ENCODE measurements around the gene GSX1. TPM values are rescaled to one million over a fixed set of nuclear protein-coding genes. Genes with fewer than 3 reads are reported as not detected.

Gene GSX1
- polyA plus RNA-seq, 1 donor from 2014 or later: not detected

GRCh38 chr13:27782151-27782550, 10.1 kb upstream of the GSX1 start:
- no peak for TF ChIP-seq EP300 (conservative IDR thresholded peaks at IDR 0.05; ENCODE audit: poor library complexity, severe bottlenecking)
- Histone ChIP-seq H3F3A (ENCODE audit: insufficient read depth, low read length, poor library complexity, severe bottlenecking) (no peaks in the 10 kb centered on the region), H2AFZ (ENCODE audit: low read depth, low read length) (no peak overlapping the region), H4K20me1 (ENCODE audit: insufficient read depth) (no peaks in the 10 kb centered on the region), H3K27me3 (ENCODE audit: insufficient read depth, low read depth, low read length) (peaks cover 13% of the 10 kb centered on the region), H3K9me2 (ENCODE audit: insufficient read depth, low read length) (no peaks in the 10 kb centered on the region), H3K4me2 (ENCODE audit: low read length) (no peak overlapping the region), H3K9me3 (ENCODE audit: low read length) (no peaks in the 10 kb centered on the region), H3K4me3 (ENCODE audit: low read length) (no peak overlapping the region), H3K36me3 (ENCODE audit: insufficient read depth, low read length) (no peaks in the 10 kb centered on the region), H3K27ac (ENCODE audit: low read length) (no peak overlapping the region), H3K79me2 (replicated peaks; ENCODE audit: insufficient read depth, low read length) (no peaks in the 10 kb centered on the region), H3K9ac (ENCODE audit: low read length) (no peak overlapping the region)

GRCh38 chr13:27783111-27783510, 9.2 kb upstream of the GSX1 start:
- no peaks in the 10 kb centered on the region for H3K9me3 ChIP-seq (ENCODE audit: low read length)
- H3K79me2 ChIP-seq (replicated peaks; ENCODE audit: insufficient read depth, low read length): no peaks in the 10 kb centered on the region
- H3K27me3 ChIP-seq (ENCODE audit: insufficient read depth, low read depth, low read length): peaks cover 23% of the 10 kb centered on the region
- H3F3A ChIP-seq (ENCODE audit: insufficient read depth, low read length, poor library complexity, severe bottlenecking): no peaks in the 10 kb centered on the region
- no peaks in the 10 kb centered on the region for H4K20me1 ChIP-seq (ENCODE audit: insufficient read depth)
- no peak overlapping the region for H3K4me2 ChIP-seq (ENCODE audit: low read length)
- TF ChIP-seq CTCF (IDR thresholded peaks at IDR 0.05; ENCODE audit: poor library complexity, severe bottlenecking) (peak; percentile 53), SMC3 (conservative IDR thresholded peaks at IDR 0.05; ENCODE audit: poor library complexity) (peak; percentile 56), EZH2 (IDR thresholded peaks at IDR 0.05; ENCODE audit: borderline replicate concordance, insufficient read depth, low read length, poor library complexity, severe bottlenecking) (no peak), RAD21 (conservative IDR thresholded peaks at IDR 0.05) (peak; percentile 62)
- no peak overlapping the region for H3K4me3 ChIP-seq (ENCODE audit: low read length)
- H3K9me2 ChIP-seq (ENCODE audit: insufficient read depth, low read length): no peaks in the 10 kb centered on the region
- no peak overlapping the region for H3K27ac ChIP-seq (ENCODE audit: low read length)
- no peak overlapping the region for H3K9ac ChIP-seq (ENCODE audit: low read length)
- H2AFZ ChIP-seq (ENCODE audit: low read depth, low read length): no peak overlapping the region
- no peaks in the 10 kb centered on the region for H3K36me3 ChIP-seq (ENCODE audit: insufficient read depth, low read length)

GRCh38 chr13:27788271-27788670, 4.0 kb upstream of the GSX1 start:
- Histone ChIP-seq H3K4me2 (ENCODE audit: low read length) (no peak overlapping the region), H3F3A (ENCODE audit: insufficient read depth, low read length, poor library complexity, severe bottlenecking) (no peaks in the 10 kb centered on the region), H3K9me3 (ENCODE audit: low read length) (no peaks in the 10 kb centered on the region), H3K27ac (ENCODE audit: low read length) (no peak overlapping the region), H4K20me1 (ENCODE audit: insufficient read depth) (no peaks in the 10 kb centered on the region), H2AFZ (ENCODE audit: low read depth, low read length) (no peak overlapping the region), H3K9me2 (ENCODE audit: insufficient read depth, low read length) (no peaks in the 10 kb centered on the region), H3K9ac (ENCODE audit: low read length) (no peak overlapping the region), H3K4me3 (ENCODE audit: low read length) (no peak overlapping the region), H3K36me3 (ENCODE audit: insufficient read depth, low read length) (no peaks in the 10 kb centered on the region), H3K27me3 (ENCODE audit: insufficient read depth, low read depth, low read length) (peaks cover 74% of the 10 kb centered on the region), H3K79me2 (replicated peaks; ENCODE audit: insufficient read depth, low read length) (no peaks in the 10 kb centered on the region)
- TF ChIP-seq REST (IDR thresholded peaks at IDR 0.05; ENCODE audit: borderline replicate concordance): no peak
- TF ChIP-seq EZH2 (IDR thresholded peaks at IDR 0.05; ENCODE audit: borderline replicate concordance, insufficient read depth, low read length, poor library complexity, severe bottlenecking): no peak
- no peak for TF ChIP-seq RAD21 (conservative IDR thresholded peaks at IDR 0.05)
- no peak for TF ChIP-seq TAF1 (IDR thresholded peaks at IDR 0.05; ENCODE audit: low read depth)
- TF ChIP-seq SMC3 (conservative IDR thresholded peaks at IDR 0.05; ENCODE audit: poor library complexity): no peak
- TF ChIP-seq CTCF (IDR thresholded peaks at IDR 0.05; ENCODE audit: poor library complexity, severe bottlenecking): no peak
- no peak for TF ChIP-seq EP300 (conservative IDR thresholded peaks at IDR 0.05; ENCODE audit: poor library complexity, severe bottlenecking)
- no peak for TF ChIP-seq POLR2AphosphoS5 (IDR thresholded peaks at IDR 0.05)
- TF ChIP-seq MXI1 (conservative IDR thresholded peaks at IDR 0.05; ENCODE audit: poor library complexity, severe bottlenecking): no peak

Measured in neural cell (in vitro differentiated cells).